Activated T-helper 9 cell treated with anti-CD3 and anti-CD28 coated beads, Interleukin-2, amount 50 U/mL, for 16 hours (primary cell): ENCODE measurements around the gene EYA4.

Source experiments
- DNase-seq: peaks from one replicate; pipeline ENCODE4 v3.0.0-alpha.2; 2020; ENCODE audit warnings: low read depth

EYA4 gene

GRCh38 chr6:133456944-133457343 lies 215.8 kb downstream of the EYA4 start:
- DNase-seq = no peak

GRCh38 chr6:133460101-133460500 lies 218.9 kb downstream of the EYA4 start:
- no peak for DNase-seq

- DNase-seq = no peak
These were observed 222.6 kb downstream of the EYA4 start for GRCh38 chr6:133463790-133464189.

GRCh38 chr6:133466680-133467079 lies 225.5 kb downstream of the EYA4 start:
- DNase-seq = no peak

GRCh38 chr6:133467231-133467981 lies 226.2 kb downstream of the EYA4 start:
- no peak for DNase-seq

GRCh38 chr6:133467982-133468380 lies 226.8 kb downstream of the EYA4 start:
- DNase-seq = no peak

GRCh38 chr6:133468591-133468990 lies 227.4 kb downstream of the EYA4 start:
- no peak for DNase-seq

- DNase-seq = no peak
These were observed 233.4 kb downstream of the EYA4 start for GRCh38 chr6:133474516-133474915.

- DNase-seq = no peak
These were observed 237.5 kb downstream of the EYA4 start for GRCh38 chr6:133478673-133479072.

- no peak for DNase-seq
These were observed 246.0 kb downstream of the EYA4 start for GRCh38 chr6:133487174-133487573.

- DNase-seq = no peak
These were observed 254.2 kb downstream of the EYA4 start for GRCh38 chr6:133495205-133495903.

GRCh38 chr6:133499662-133500061 lies 258.5 kb downstream of the EYA4 start:
- no peak for DNase-seq

GRCh38 chr6:133501675-133502270 lies 260.6 kb downstream of the EYA4 start:
- DNase-seq = no peak

- no peak for DNase-seq
These were observed 261.5 kb downstream of the EYA4 start for GRCh38 chr6:133502441-133503335.

GRCh38 chr6:133503336-133503729 lies 262.2 kb downstream of the EYA4 start:
- DNase-seq = no peak

- no peak for DNase-seq
These were observed 263.0 kb downstream of the EYA4 start for GRCh38 chr6:133504158-133504557.

- no peak for DNase-seq
These were observed 263.6 kb downstream of the EYA4 start for GRCh38 chr6:133504761-133505160.

- DNase-seq = no peak
These were observed 264.5 kb downstream of the EYA4 start for GRCh38 chr6:133505681-133506080.

GRCh38 chr6:133512410-133513016 lies 271.4 kb downstream of the EYA4 start:
- no peak for DNase-seq

- DNase-seq = no peak
These were observed 282.7 kb downstream of the EYA4 start for GRCh38 chr6:133523816-133524215.

- DNase-seq = no peak
These were observed 285.3 kb downstream of the EYA4 start for GRCh38 chr6:133526436-133526835.

- DNase-seq = no peak
These were observed 287.4 kb downstream of the EYA4 start for GRCh38 chr6:133528566-133528965.
